GM23338 (cell line): ENCODE results near the gene RGL2. TPM values are rescaled to one million over a fixed set of nuclear protein-coding genes. Genes with fewer than 3 reads are reported as not detected.

Experiments
- ATAC-seq: fragments of 200-7000 bp; cut with Tn5 transposase; 3 replicates; pipeline ENCODE4 v1.9.1; 2020
- DNase-seq: peaks from one replicate; pipeline ENCODE4 v3.0.0-alpha.2; 2015; ENCODE audit warnings: low spot score
- H2AFZ ChIP-seq: fragments of 200-600 bp; sonication (generic); 2 replicates; pipeline ENCODE4 v1.8.0; 2016; ENCODE audit warnings: antibody characterized with exemption, mild to moderate bottlenecking, moderate library complexity
- H3F3A ChIP-seq: fragments of 200-600 bp; sonication (generic); replicated peaks from 2 replicates; pipeline ENCODE4 v1.8.0; 2017; ENCODE audit warnings: antibody characterized with exemption, mixed run types, low read depth
- H3K27ac ChIP-seq: fragments of 200-600 bp; sonication (generic); 2 replicates; pipeline ENCODE4 v1.6.1; 2016; ENCODE audit warnings: low read depth
- H3K27me3 ChIP-seq: fragments of 200-600 bp; sonication (generic); 2 replicates; pipeline ENCODE4 v1.8.0; 2016; ENCODE audit warnings: mild to moderate bottlenecking, mixed run types, moderate library complexity; ENCODE audit not compliant: insufficient read depth
- H3K36me3 ChIP-seq: fragments of 200-600 bp; sonication (generic); 2 replicates; pipeline ENCODE4 v1.8.0; 2016; ENCODE audit warnings: mild to moderate bottlenecking; ENCODE audit not compliant: insufficient read depth
- H3K4me1 ChIP-seq: fragments of 200-600 bp; sonication (generic); 2 replicates; pipeline ENCODE4 v1.8.0; 2016; ENCODE audit warnings: mild to moderate bottlenecking, moderate library complexity; ENCODE audit not compliant: insufficient read depth
- H3K4me2 ChIP-seq: fragments of 200-600 bp; sonication (generic); 2 replicates; pipeline ENCODE4 v1.7.1; 2017; ENCODE audit warnings: mixed run types
- H3K4me3 ChIP-seq: fragments of 200-600 bp; sonication (generic); 2 replicates; pipeline ENCODE4 v1.6.1; 2016; ENCODE audit warnings: mixed run types
- H3K79me2 ChIP-seq: fragments of 200-600 bp; sonication (generic); replicated peaks from 2 replicates; pipeline ENCODE4 v1.8.0; 2017; ENCODE audit warnings: mild to moderate bottlenecking; ENCODE audit not compliant: insufficient read depth
- H3K9me2 ChIP-seq: fragments of 200-600 bp; sonication (generic); 2 replicates; pipeline ENCODE4 v1.8.0; 2017; ENCODE audit not compliant: insufficient read depth
- H4K20me1 ChIP-seq: fragments of 200-600 bp; sonication (generic); replicated peaks from 2 replicates; pipeline ENCODE4 v1.8.0; 2017; ENCODE audit warnings: mild to moderate bottlenecking; ENCODE audit not compliant: insufficient read depth
- H3K27ac Mint-ChIP-seq: 2 replicates; pipeline ENCODE4 v1.8.0; 2020; ENCODE audit warnings: inconsistent platforms, mild to moderate bottlenecking, moderate library complexity, mixed read lengths
- H3K27me3 Mint-ChIP-seq: 3 replicates; pipeline ENCODE4 v1.8.0; 2022; ENCODE audit warnings: low read depth, mild to moderate bottlenecking, moderate library complexity, mixed read lengths, inconsistent platforms; ENCODE audit not compliant: insufficient read depth, poor library complexity
- H3K36me3 Mint-ChIP-seq: 3 replicates; pipeline ENCODE4 v1.8.0; 2021; ENCODE audit warnings: low read depth, mild to moderate bottlenecking, inconsistent platforms, moderate library complexity, mixed read lengths
- H3K4me1 Mint-ChIP-seq: 3 replicates; pipeline ENCODE4 v1.8.0; 2020; ENCODE audit warnings: mild to moderate bottlenecking, inconsistent platforms, mixed read lengths
- H3K4me3 Mint-ChIP-seq: 3 replicates; pipeline ENCODE4 v1.8.0; 2021; ENCODE audit warnings: moderate library complexity, mild to moderate bottlenecking, inconsistent platforms, mixed read lengths
- H3K9me3 Mint-ChIP-seq: 3 replicates; pipeline ENCODE4 v1.8.0; 2020; ENCODE audit warnings: moderate library complexity, mild to moderate bottlenecking, inconsistent platforms, mixed read lengths
- CREB1 ChIP-seq: fragments of 250-450 bp; sonication (Bioruptor Pico); IDR thresholded peaks from 2 replicates; pipeline ENCODE4 v1.5.0; 2020; ENCODE audit warnings: low read depth, mild to moderate bottlenecking, moderate library complexity
- CTCF ChIP-seq, 2 experiments: fragments of 200-600 bp in 1 of 2; sonication (generic) in 1 of 2; conservative IDR thresholded peaks; 2 replicates each; pipeline versions ENCODE4 v1.5.1 to v1.6.1; 2016 to 2017; ENCODE audit warnings: antibody characterized with exemption in 2 of 2, low read depth in 2 of 2, mild to moderate bottlenecking in 2 of 2, moderate library complexity in 1 of 2
- JUNB ChIP-seq: IDR thresholded peaks from one replicate; pipeline ENCODE4 v1.6.1; 2016; ENCODE audit warnings: antibody characterized with exemption; ENCODE audit not compliant: unreplicated experiment
- NANOG ChIP-seq: IDR thresholded peaks from 2 replicates; pipeline ENCODE4 v1.6.1; 2016; ENCODE audit warnings: antibody characterized with exemption, borderline replicate concordance
- REST ChIP-seq: IDR thresholded peaks from one replicate; pipeline ENCODE4 v1.6.1; 2018; ENCODE audit warnings: antibody characterized with exemption; ENCODE audit not compliant: unreplicated experiment
- ZNF331 ChIP-seq: fragments of 250-450 bp; sonication (Bioruptor Pico); IDR thresholded peaks from 2 replicates; pipeline ENCODE4 v1.5.0; 2020; ENCODE audit warnings: low read depth, mild to moderate bottlenecking, moderate library complexity
- polyA plus RNA-seq: library from polyadenylated mRNA; unstranded; fragments of >200 nt; fragmentation: Nextera tagmentation; extraction: Ambion mirVana; gene quantifications from 2 replicates; pipeline ENCODE4 v1.2.1, GENCODE V29; 2016
- total RNA-seq: library from RNA; depleted of rRNA; stranded (reverse); fragments of >200 nt; shearing (Covaris generic); gene quantifications from 2 replicates; pipeline ENCODE4 v1.2.3, GENCODE V29; 2014

RGL2 gene
- total and polyA plus RNA-seq, 2 experiments from 2014 or later, result 28.0 to 52.2 TPM

- no peak for TF ChIP-seq REST
- TF ChIP-seq CTCF (conservative IDR thresholded peaks at IDR 0.05; ENCODE audit: low read depth in 2 of 2), result no peak
- TF ChIP-seq JUNB, result no peak
These were observed 25.4 kb downstream of the RGL2 start (continued) for GRCh38 chr6:33273129-33273923.

GRCh38 chr6:33272275-33273128, 26.2 kb downstream of the RGL2 start:
- peaks cover 36% of the 10 kb centered on the region for H4K20me1 ChIP-seq
- peak; percentile 7 for ATAC-seq

More at GRCh38 chr6:33272275-33273128, 26.2 kb downstream of the RGL2 start:
- Histone ChIP-seq H3K36me3 (peaks cover 54% of the 10 kb centered on the region), H3K27me3 (no peaks in the 10 kb centered on the region), H3K4me2 (peak overlapping the region; percentile 100), H2AFZ (no peak overlapping the region), H3F3A (peaks cover 55% of the 10 kb centered on the region), H3K4me3 (peak overlapping the region; percentile 99), H3K79me2 (peaks cover 53% of the 10 kb centered on the region), H3K27ac (peak overlapping the region; percentile 96), H3K9me2 (no peaks in the 10 kb centered on the region), H3K4me1 (peaks cover 41% of the 10 kb centered on the region)
- Mint-ChIP-seq H3K4me1 (peaks cover 36% of the 10 kb centered on the region), H3K36me3 (peaks cover 68% of the 10 kb centered on the region), H3K27me3 (peaks cover 29% of the 10 kb centered on the region), H3K9me3 (peaks cover 6% of the 10 kb centered on the region; the same call in 1 of the 3 replicates), H3K27ac (peak overlapping the region; percentile 100), H3K4me3 (peak overlapping the region; percentile 97)
- TF ChIP-seq ZNF331 (CRISPR knock-in tag) (no peak), REST (no peak), NANOG (no peak), CREB1 (no peak)
- DNase-seq, result no peak
